Erythroblast (primary cell): ENCODE results near the gene TMEM229B.

ENCODE experiments used
- GATA1 ChIP-seq: IDR thresholded peaks from 2 replicates; pipeline ENCODE4 v1.6.1; 2011; ENCODE audit warnings: low read depth, mild to moderate bottlenecking, control low read depth, low read length, moderate library complexity
- POLR2A ChIP-seq: IDR thresholded peaks from 2 replicates; pipeline ENCODE4 v1.6.1; 2011; ENCODE audit warnings: mild to moderate bottlenecking, low read length

DNA sequence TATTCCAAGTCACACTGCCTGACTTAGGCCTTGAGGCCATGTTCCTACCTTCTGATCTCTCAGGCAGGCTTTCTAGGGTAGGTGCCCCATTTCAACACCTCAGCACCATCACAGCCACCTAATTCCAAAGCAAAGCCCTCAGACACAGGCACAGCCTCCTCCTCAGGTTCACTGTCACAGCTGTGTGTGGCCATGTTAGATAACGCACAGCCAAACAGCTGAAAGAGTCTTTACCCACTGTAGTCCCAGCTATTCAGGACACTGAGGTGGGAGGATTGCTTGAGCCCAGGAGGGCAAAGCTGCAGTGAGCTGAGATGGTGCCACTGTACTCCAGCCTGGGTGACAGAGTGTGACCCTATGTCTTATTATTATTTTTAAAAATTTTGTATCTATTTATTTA lies 7.3 kb upstream of the TMEM229B start:
- TF ChIP-seq POLR2A (no peak), GATA1 (no peak)
